ENCODE data around the gene CLCNKA. TPM values are rescaled to one million over a fixed set of nuclear protein-coding genes. Genes with fewer than 3 reads are reported as not detected.

The CLCNKA gene
- total and polyA plus RNA-seq, 12 donors: 0.18 to 52.5 (median 2.1) TPM

DNA sequence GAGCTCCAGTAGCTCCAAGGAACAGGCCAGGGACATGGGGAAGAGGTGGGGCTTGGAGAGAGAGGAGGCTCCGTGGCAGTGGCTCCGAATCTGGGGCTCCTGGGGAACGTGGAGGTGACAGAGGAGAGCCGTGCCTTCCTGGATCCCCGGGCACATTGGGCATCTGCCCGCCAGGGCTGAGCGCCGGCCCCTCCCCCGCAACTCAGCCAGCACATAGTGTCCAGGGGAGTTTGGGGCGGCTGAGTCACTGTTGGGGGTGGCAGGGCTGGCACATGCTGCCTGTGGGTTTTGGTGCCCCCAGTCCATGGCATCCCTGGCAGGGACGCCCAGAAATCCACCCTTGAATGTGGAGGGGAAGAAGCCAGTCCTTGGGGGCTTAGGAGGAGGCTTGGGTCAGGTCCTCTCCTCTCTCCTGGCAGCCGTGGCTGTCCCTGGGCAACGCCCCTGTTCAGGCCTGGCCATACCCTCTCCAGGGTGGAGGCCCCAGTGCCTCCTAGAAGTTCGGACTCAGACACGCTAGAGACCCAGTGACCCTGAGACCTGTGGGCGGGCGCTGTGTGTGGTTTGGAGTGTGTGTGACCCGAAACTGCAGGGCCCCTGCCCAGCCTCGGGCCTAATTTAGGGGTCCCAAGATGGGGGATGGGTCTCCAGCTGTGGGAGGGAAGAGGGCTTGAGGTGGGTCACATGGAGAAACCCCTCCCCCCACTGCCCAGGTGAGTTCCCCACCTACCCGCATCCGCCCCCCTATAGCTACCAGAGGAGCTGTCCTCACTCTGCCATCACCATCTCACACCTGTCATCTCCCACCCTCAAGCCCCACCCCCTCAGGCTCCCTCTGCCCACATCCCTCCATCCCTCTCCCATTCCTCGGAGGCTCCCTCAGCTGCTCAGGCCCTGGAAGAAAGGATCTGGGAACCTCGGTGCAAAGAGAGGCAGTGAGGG is 5.6 kb upstream of the CLCNKA start:
- peak; percentile 78 to 90 (median 83) for DNase-seq
- no peaks in the 10 kb centered on the region for H3K36me3 ChIP-seq (replicated peaks in 1 of 2)
- peak overlapping the region in 1 of 4 donors; percentile 53 for H3K4me3 ChIP-seq
- H3K27me3 ChIP-seq: no peaks in the 10 kb centered on the region
- 42 to 67% (median 61%) methylated on average over 13 to 23 of the region's 23 CpGs for WGBS, 4 donors
- TF ChIP-seq POLR2A (IDR thresholded peaks at IDR 0.05): peak in 1 of 2 donors; percentile 48
- TF ChIP-seq, protein P1, sequence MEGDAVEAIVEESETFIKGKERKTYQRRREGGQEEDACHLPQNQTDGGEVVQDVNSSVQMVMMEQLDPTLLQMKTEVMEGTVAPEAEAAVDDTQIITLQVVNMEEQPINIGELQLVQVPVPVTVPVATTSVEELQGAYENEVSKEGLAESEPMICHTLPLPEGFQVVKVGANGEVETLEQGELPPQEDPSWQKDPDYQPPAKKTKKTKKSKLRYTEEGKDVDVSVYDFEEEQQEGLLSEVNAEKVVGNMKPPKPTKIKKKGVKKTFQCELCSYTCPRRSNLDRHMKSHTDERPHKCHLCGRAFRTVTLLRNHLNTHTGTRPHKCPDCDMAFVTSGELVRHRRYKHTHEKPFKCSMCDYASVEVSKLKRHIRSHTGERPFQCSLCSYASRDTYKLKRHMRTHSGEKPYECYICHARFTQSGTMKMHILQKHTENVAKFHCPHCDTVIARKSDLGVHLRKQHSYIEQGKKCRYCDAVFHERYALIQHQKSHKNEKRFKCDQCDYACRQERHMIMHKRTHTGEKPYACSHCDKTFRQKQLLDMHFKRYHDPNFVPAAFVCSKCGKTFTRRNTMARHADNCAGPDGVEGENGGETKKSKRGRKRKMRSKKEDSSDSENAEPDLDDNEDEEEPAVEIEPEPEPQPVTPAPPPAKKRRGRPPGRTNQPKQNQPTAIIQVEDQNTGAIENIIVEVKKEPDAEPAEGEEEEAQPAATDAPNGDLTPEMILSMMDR (IDR thresholded peaks at IDR 0.05): no peak
- no peaks in the 10 kb centered on the region for H3K9me3 ChIP-seq (replicated peaks in 1 of 3)
- H3K4me1 ChIP-seq (replicated peaks in 1 of 2): peaks cover 85 to 89% of the 10 kb centered on the region in 2 donors
- intact Hi-C loops (cut with DNase I): loop anchor here in 1 of 2 donors (10.0 kb wide), 1 partner anchor 169 kb away; no protein-coding TSS in a partner anchor
- peak overlapping the region in 4 of 5 donors; percentile 84 to 97 (median 94) for H3K27ac ChIP-seq

DNA sequence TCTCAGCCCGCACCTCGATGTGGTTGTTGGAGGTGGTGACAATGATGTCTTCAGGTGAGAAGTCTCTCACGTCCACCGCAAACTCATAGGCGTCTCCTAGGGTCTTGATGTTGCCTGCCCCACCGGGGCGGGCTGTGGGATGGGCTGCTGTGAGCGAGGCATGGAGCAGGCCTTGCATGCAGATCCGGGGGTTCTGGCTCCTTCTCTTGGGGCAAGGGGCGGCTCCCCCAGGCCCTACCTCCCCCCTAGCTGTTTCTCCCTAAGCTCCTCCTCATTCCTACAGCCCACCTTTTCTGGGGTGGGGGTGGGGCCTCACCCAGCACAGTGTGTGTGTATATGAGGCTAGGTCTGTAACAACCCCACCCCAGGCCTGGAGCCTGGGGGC is 4.8 kb upstream of the CLCNKA start:
- Histone ChIP-seq H3K27me3 (no peaks in the 10 kb centered on the region), H3K36me3 (replicated peaks in 1 of 2) (no peaks in the 10 kb centered on the region), H3K27ac (peak overlapping the region; percentile 84 to 97 (median 94)), H3K4me1 (replicated peaks in 1 of 2) (peaks cover 92 to 96% of the 10 kb centered on the region in 2 donors), H3K9me3 (replicated peaks in 1 of 3) (no peaks in the 10 kb centered on the region), H3K4me3 (peak overlapping the region in 2 of 4 donors; percentile 16 to 53)
- intact Hi-C loops (cut with DNase I): loop anchor here in 1 of 2 donors (10.0 kb wide), 1 partner anchor 168 kb away; no protein-coding TSS in a partner anchor
- 77 to 85% (median 83%) methylated on average over 8 to 10 of the region's 10 CpGs for WGBS, 4 donors
- TF ChIP-seq POLR2A (IDR thresholded peaks at IDR 0.05): no peak
- TF ChIP-seq, protein P1 (IDR thresholded peaks at IDR 0.05): no peak
- no peak for DNase-seq

- Histone ChIP-seq H3K36me3 (replicated peaks in 1 of 2) (no peaks in the 10 kb centered on the region), H3K27me3 (no peaks in the 10 kb centered on the region), H3K27ac (peak within 1 kb of the TSS; percentile 84 to 97 (median 94)), H3K4me3 (peak within 1 kb of the TSS in 2 of 4 donors; percentile 16 to 53), H3K4me1 (replicated peaks in 1 of 2) (peaks cover 86 to 90% of the 10 kb centered on the region in 2 donors), H3K9me3 (replicated peaks in 1 of 3) (no peaks in the 10 kb centered on the region)
- WGBS, 4 donors: 21 to 22% (median 22%) methylated on average over 19 to 37 of the region's 37 CpGs
- intact Hi-C loops (cut with DNase I): loop anchor here in 1 of 2 donors (10.0 kb wide), 1 partner anchor 167 kb away; no protein-coding TSS in a partner anchor
- TF ChIP-seq, protein P1 (IDR thresholded peaks at IDR 0.05): peak in 2 of 6 experiments; percentile 4 to 16
- peak; percentile 86 to 96 for TF ChIP-seq POLR2A (IDR thresholded peaks at IDR 0.05)
- DNase-seq: peak; percentile 91 to 97 (median 94)
Observed at GRCh38 chr1:16017461-16018303, 4.2 kb upstream of the CLCNKA start, which contains the start of gene HSPB7. Gene HSPB7, minus strand, starts transcription at chr1:16018043. Its CDS starts 80 bp downstream, at chr1:16017963.

All from adrenal gland (tissue), 12 donors.